COLO668 (cell line): ENCODE measurements around the gene PRPF39.
"Not testable (repeated sequence)": the region's sequence is repeated elsewhere in the genome, so short reads cannot be mapped to it uniquely, and the experiment has no call there.

Experiments used
- DNase-seq: peaks from one replicate; lab custom pipeline; 2025; ENCODE audit not compliant: unreplicated experiment; lab: John Stamatoyannopoulos, UW

Gene PRPF39

DNA sequence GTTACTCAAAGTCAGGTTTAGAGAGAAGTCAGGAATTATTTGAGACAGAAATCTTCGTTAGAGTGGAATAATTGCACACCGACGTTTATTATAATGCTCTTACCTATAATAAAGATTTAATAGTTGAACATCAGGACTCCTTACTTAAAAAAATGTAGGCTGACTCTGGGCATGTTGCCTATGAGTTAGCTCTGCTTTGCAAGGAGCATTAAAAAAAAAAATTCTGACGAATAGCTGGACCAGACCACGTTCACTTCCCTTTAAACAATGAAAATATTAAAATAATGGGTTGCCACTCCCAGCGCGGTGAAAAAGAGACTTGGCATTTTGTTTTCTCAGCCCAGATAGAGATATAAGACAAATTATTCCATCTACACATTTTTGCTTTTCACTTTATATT, 51.2 kb downstream of the PRPF39 start:
- no peak for DNase-seq

DNA sequence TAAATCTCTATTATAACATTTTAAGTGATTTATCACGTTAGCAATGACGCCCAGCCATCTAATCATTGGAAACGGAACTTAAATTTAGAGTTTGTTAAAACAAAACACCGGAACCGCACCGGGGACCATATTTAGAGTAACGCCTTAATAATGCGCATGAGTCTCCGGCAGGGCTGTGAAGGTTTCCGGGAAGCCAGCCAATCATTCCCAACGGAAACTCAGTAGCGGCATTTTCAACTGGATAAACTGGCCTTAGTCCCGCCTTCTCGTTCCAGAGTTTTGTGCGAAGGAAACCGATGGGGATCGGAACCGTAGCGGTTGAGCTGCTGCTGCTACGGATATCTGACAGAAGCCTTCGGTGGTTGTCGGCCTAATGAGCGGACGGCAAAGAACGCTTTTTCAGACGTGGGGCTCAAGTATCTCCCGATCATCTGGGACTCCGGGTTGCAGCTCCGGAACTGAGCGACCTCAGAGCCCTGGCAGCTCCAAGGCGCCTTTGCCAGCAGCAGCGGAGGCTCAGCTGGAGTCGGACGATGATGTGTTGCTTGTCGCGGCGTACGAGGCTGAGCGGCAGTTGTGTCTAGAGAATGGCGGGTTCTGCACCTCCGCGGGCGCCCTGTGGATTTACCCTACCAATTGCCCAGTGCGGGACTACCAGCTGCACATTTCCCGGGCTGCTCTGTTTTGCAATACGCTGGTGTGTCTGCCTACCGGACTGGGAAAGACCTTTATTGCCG, 51.9 kb downstream of the PRPF39 start, which contains the start of gene FANCM:
FANCM (plus strand) TSS at position 272 of the 737 bp plus-strand sequence; CDS start at position 374, 102 bp downstream.
- peak; percentile 93 for DNase-seq

DNA sequence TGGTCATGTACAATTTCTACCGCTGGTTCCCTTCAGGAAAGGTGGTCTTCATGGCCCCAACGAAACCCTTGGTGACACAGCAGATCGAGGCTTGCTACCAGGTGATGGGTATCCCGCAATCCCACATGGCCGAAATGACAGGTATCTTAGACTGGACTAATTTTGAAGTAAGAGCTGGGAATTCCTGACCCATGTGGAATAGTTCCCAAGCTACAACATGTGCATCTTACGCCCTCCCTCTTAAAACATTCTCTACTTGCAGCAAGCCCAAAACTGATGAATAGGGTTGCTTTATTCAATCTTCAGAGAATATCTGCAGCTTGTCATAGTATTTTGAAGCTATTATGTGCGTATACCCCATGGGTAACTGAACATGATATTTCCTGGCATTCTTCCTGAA, 52.5 kb downstream of the PRPF39 start:
- DNase-seq, result no peak

DNA sequence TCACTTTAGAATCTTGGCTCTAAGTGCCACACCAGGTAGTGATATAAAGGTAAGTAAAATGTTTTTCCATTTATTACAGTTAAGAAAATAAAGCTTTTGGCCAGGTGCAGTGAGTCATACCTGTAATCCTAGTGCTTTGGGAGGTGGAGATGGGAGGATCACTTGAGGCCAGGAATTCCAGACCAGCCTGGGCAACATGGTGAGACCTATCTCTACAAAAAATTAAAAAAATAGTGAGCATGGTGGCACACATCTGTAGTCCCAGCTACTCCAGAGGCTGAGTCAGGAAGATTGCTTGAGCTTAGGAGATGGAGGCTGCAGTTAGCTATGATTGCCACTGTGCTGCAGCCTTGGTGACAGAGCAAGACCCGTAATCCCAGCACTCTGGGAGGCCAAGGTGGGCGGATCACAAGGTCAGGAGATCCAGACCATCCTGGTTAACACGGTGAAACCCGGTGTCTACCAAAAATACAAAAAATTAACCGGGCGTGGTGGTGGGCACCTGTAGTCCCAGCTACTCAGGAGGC, 56.8 kb downstream of the PRPF39 start:
- no peak for DNase-seq

DNA sequence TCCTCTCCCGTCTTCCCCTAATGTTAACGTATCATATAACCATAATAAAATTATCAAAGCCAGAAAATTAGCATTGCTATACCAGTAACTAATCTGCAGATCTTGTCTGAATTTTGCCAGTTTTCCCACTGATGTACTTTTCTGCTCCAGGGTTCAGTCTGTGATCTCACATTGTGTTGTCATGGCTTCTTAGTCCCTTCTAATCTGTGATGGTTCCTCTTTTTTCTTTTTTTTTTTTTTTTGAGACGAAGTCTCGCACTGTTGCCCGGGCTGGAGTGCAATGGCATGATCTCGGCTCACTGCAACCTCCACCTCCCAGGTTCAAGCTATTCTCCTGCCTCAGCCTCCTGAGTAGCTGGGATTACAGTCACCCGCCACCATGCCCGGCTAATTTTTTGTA, 58.2 kb downstream of the PRPF39 start:
- not testable (repeated sequence) for DNase-seq

DNA sequence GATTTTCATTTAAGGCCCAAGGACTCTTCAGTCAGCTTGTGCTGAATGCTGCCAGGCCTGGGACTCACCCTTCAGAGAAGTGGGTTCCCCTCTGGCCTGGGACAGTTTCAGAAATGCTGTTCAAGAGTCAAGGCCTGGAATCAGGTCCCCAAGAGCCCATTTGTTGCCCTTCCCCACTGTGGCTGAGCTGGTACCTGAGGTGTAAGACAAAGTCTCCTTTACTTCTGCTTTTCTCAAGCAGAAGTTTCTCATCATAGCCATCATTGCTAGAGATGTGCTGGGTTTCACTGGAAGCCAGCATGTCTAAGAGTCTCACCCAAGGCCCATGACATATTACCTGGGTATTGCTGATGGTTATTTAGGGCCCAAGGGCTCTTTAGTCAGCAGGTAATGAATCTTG, 60.7 kb downstream of the PRPF39 start:
- DNase-seq, result no peak

DNA sequence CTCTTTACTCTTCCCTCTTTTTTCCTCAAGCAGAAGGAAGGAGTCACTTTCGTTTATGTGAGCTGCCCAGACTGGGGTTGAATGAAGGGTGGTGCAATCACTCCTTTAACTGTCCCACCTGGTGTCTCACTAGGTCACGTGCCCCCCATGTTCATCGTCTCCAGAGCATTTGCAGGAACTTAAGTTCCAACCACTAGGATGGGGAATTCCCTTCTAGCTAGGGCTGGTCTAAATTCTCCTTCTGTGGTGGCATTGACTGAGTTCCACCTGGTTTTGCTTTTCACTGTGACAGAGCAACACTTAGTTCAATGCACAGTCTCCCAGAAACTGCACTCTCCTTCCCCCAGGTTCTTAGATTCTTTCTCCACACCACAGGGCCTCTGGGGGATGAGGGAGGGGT, 61.3 kb downstream of the PRPF39 start:
- DNase-seq, result no peak

DNA sequence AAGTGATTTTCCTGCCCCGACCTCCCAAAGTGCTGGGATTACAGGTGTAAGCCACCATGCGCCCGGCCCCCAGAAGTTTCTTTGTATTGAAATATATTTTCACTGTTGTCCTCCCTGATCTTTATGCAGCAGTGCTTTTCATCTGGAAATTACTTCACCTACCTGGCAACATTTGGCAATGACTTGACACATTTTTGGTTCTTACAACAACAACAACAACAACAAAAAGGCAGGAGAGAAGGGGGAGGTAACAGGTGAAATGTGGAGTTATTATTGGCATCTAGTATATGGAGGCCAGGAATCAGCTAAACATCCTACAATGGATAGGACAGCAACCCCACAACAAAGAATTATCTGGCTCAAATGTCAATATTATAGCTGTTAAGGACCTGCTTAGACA, 65.7 kb downstream of the PRPF39 start:
- no peak for DNase-seq

DNA sequence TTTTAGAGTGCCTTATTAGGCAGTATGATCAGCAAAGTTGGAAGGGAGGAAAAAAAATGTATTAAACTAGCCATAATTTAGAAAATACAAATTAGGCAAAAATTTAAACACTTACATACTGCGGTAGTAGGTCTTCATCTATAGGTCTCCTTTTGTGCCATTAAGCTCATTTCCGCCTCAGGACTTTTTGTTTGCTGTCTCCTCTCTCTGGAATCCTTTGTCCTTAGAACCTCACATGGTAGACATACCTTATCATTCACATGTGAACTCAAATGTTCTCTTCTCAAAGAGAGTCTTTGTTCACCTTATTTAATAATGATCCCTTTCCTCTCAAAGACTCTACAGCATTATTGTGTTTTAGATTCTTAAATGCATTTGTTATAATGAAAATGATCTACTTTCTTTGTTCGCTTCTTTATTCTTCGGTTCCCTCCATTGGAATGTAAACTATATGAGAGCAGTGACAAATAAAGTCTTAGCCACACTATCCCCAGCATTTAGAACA, 66.5 kb downstream of the PRPF39 start:
- DNase-seq, result no peak

DNA sequence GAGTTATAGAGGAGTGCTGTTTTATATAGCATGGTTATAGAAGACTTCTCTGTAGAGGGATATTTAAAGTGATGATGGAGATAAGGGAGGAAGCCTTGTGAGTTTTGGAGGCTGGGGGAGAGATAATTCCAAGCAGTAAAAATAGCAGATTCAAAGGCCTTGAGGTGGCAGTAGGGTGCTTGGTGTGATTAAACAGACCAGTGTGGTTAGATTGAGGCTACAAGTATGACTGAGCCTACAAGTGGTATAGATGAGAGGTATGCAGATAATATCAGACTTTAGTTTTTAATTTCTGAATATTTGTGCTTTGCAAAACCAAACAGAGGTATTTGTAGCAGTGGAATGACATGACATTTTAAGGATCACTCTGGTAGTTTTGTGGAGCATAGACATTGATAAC, 72.2 kb downstream of the PRPF39 start:
- DNase-seq, result no peak
